GM12801 (cell line): ENCODE measurements around the gene NCKAP5.

Experiments used
- CTCF ChIP-seq: IDR thresholded peaks from one replicate; pipeline ENCODE4 v1.5.1; 2011; ENCODE audit warnings: control low read depth; ENCODE audit not compliant: insufficient read length; ENCODE audit errors: extremely low read depth

The NCKAP5 gene

GRCh38 chr2:132984731-132985130 is 583.5 kb downstream of the NCKAP5 start:
- no peak for TF ChIP-seq CTCF

GRCh38 chr2:132980304-132980703 is 588.0 kb downstream of the NCKAP5 start:
- no peak for TF ChIP-seq CTCF

- no peak for TF ChIP-seq CTCF
Observed at GRCh38 chr2:132979339-132980093, 588.7 kb downstream of the NCKAP5 start.

- TF ChIP-seq CTCF = no peak
Observed at GRCh38 chr2:132978840-132979239, 589.4 kb downstream of the NCKAP5 start.

GRCh38 chr2:132977812-132978529 is 590.3 kb downstream of the NCKAP5 start:
- TF ChIP-seq CTCF = no peak

- no peak for TF ChIP-seq CTCF
Observed at GRCh38 chr2:132975193-132976105, 592.8 kb downstream of the NCKAP5 start.

- TF ChIP-seq CTCF = no peak
Observed at GRCh38 chr2:132974467-132975095, 593.7 kb downstream of the NCKAP5 start.
